ENCODE measurements around the gene ZNF474.

- TF ChIP-seq CTCF (conservative IDR thresholded peaks at IDR 0.05) (no peak), ZFX (IDR thresholded peaks at IDR 0.05) (no peak)
Observed at GRCh38 chr5:122110987-122111386, 18.4 kb upstream of the ZNF474 start.

Data from C4-2B (cell line).